ENCODE measurements around the gene PGBD5. TPM values are rescaled to one million over a fixed set of nuclear protein-coding genes. Genes with fewer than 3 reads are reported as not detected.

PGBD5 gene
- total and polyA plus RNA-seq, 3 donors from 2014 or later: 14.3 to 28.1 (median 16.0) TPM

- no peak for DNase-seq
These were observed 141.2 kb downstream of the PGBD5 start for GRCh38 chr1:230284891-230285290.

GRCh38 chr1:230283678-230284077, 142.5 kb downstream of the PGBD5 start:
- Histone ChIP-seq H3K4me3 (no peak overlapping the region), H3K36me3 (ENCODE audit: low read depth, missing control alignments) (no peaks in the 10 kb centered on the region), H3K27ac (no peak overlapping the region), H3K9me3 (no peaks in the 10 kb centered on the region), H3K27me3 (no peaks in the 10 kb centered on the region), H3K4me1 (no peaks in the 10 kb centered on the region)
- intact Hi-C loops (cut with DNase I; ENCODE audit: low total_unique reads): no loop called here
- 90 to 94% methylated on average over 12 of the region's 12 CpGs for WGBS, 2 donors
- no peak for DNase-seq
- TF ChIP-seq, protein P1, sequence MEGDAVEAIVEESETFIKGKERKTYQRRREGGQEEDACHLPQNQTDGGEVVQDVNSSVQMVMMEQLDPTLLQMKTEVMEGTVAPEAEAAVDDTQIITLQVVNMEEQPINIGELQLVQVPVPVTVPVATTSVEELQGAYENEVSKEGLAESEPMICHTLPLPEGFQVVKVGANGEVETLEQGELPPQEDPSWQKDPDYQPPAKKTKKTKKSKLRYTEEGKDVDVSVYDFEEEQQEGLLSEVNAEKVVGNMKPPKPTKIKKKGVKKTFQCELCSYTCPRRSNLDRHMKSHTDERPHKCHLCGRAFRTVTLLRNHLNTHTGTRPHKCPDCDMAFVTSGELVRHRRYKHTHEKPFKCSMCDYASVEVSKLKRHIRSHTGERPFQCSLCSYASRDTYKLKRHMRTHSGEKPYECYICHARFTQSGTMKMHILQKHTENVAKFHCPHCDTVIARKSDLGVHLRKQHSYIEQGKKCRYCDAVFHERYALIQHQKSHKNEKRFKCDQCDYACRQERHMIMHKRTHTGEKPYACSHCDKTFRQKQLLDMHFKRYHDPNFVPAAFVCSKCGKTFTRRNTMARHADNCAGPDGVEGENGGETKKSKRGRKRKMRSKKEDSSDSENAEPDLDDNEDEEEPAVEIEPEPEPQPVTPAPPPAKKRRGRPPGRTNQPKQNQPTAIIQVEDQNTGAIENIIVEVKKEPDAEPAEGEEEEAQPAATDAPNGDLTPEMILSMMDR (IDR thresholded peaks at IDR 0.05): no peak
- TF ChIP-seq POLR2A (IDR thresholded peaks at IDR 0.05): no peak

More at GRCh38 chr1:230284891-230285290, 141.2 kb downstream of the PGBD5 start:
- no peaks in the 10 kb centered on the region for H3K27me3 ChIP-seq
- intact Hi-C loops (cut with DNase I; ENCODE audit: low total_unique reads): no loop called here
- H3K4me3 ChIP-seq: no peak overlapping the region
- TF ChIP-seq, protein P1 (IDR thresholded peaks at IDR 0.05): no peak
- TF ChIP-seq POLR2A (IDR thresholded peaks at IDR 0.05): no peak
- no peak overlapping the region for H3K27ac ChIP-seq
- H3K36me3 ChIP-seq (ENCODE audit: low read depth, missing control alignments): no peaks in the 10 kb centered on the region
- no peaks in the 10 kb centered on the region for H3K4me1 ChIP-seq
- WGBS, 2 donors: 85 to 86% methylated on average over 10 of the region's 10 CpGs
- H3K9me3 ChIP-seq: no peaks in the 10 kb centered on the region

DNA sequence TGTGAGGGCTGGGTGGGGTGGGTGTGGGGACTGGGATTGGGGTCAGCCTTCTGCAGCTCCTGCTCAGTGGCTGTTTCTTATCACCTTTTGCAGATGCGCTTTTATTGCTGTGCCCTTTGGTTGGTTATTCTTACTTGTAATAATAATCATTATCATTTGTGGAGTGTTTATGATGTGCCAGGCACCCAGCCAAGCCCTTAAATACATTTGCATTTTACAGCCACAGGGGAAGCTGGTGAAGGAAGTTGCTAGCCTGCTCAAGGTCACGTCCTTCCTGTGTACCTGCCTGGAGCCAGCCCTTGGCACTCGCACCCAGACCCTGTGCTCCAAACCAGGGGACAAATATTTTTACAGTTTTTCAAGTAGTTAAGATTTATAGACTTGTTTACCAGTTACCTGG, 144.0 kb downstream of the PGBD5 start:
- Histone ChIP-seq H3K4me1 (no peaks in the 10 kb centered on the region), H3K9me3 (no peaks in the 10 kb centered on the region), H3K4me3 (no peak overlapping the region), H3K27me3 (no peaks in the 10 kb centered on the region), H3K36me3 (ENCODE audit: low read depth, missing control alignments) (no peaks in the 10 kb centered on the region), H3K27ac (no peak overlapping the region)
- DNase-seq: no peak
- WGBS, 2 donors: 58 to 76% methylated on average over 3 of the region's 3 CpGs
- TF ChIP-seq, protein P1 (IDR thresholded peaks at IDR 0.05): no peak
- TF ChIP-seq POLR2A (IDR thresholded peaks at IDR 0.05): no peak
- intact Hi-C loops (cut with DNase I; ENCODE audit: low total_unique reads): no loop called here

DNA sequence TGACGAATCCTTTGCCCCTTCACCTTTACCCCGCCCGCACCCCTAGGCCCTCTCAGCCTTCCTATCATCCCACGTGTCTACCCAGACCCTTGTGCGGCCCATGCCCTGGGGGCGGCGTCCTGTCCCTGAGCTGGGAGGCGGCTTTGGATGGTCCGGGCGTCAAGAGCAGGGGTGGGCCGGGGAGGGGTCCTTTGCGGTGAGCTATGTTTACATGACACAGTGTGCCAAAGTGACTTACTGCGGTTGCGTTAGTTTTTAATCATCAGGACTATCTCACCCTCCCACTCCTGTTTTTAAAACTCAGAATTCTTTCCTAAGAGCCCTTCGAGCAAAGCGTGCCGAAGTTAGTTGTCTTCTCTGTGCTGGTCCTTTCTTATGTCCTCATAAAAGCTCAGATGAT, 144.6 kb downstream of the PGBD5 start:
- intact Hi-C loops (cut with DNase I; ENCODE audit: low total_unique reads): no loop called here
- H3K27ac ChIP-seq: no peak overlapping the region
- no peak for TF ChIP-seq POLR2A (IDR thresholded peaks at IDR 0.05)
- TF ChIP-seq, protein P1 (IDR thresholded peaks at IDR 0.05): no peak
- H3K4me3 ChIP-seq: no peak overlapping the region
- no peaks in the 10 kb centered on the region for H3K36me3 ChIP-seq (ENCODE audit: low read depth, missing control alignments)
- H3K27me3 ChIP-seq: no peaks in the 10 kb centered on the region
- no peak for DNase-seq
- H3K4me1 ChIP-seq: no peaks in the 10 kb centered on the region
- 75 to 83% methylated on average over 16 to 17 of the region's 17 CpGs for WGBS, 2 donors
- H3K9me3 ChIP-seq: no peaks in the 10 kb centered on the region

DNA sequence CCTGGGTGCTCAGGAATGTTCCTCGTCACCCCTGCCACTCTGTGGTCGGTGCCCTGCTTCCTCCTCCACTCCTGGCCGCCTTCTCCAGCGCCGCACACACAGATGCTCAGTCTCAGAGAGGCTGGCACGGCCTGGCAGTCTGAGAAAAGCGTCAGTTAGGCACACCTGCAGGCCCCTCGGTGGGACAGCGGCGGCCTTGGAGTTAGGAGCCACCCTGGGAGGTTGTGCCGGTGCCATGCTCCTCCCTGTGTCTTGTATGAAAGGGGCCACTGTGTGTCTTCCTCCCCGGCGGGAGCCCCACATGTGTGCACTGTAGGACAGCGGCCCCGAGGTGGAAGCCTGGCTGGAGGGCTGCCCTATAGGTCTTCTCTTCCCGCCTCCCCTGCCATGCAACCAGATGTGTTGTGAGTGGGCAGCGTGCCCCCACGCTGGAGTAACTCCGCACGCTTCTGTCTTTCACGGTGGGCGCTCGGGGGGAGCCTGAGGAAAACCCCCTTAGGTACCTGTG, 145.2 kb downstream of the PGBD5 start:
- Histone ChIP-seq H3K27ac (no peak overlapping the region), H3K4me1 (no peaks in the 10 kb centered on the region), H3K4me3 (no peak overlapping the region), H3K9me3 (no peaks in the 10 kb centered on the region), H3K36me3 (ENCODE audit: low read depth, missing control alignments) (no peaks in the 10 kb centered on the region), H3K27me3 (no peaks in the 10 kb centered on the region)
- intact Hi-C loops (cut with DNase I; ENCODE audit: low total_unique reads): no loop called here
- TF ChIP-seq, protein P1 (IDR thresholded peaks at IDR 0.05): no peak
- TF ChIP-seq POLR2A (IDR thresholded peaks at IDR 0.05): no peak
- DNase-seq: no peak
- 84 to 87% methylated on average over 11 to 23 of the region's 23 CpGs for WGBS, 2 donors
